GM18502 (cell line): ENCODE measurements around the gene RLBP1.
A peak's percentile ranks its signal among the peaks of the same experiment; 100 is the strongest.
"Not testable (repeated sequence)": the region's sequence is repeated elsewhere in the genome, so short reads cannot be mapped to it uniquely, and the experiment has no call there.

Experiments
- ATAC-seq: cut with Tn5 transposase; IDR thresholded peaks from one replicate; pipeline ENCODE4 v1.9.1; 2021; ENCODE audit warnings: mild to moderate bottlenecking; ENCODE audit not compliant: unreplicated experiment, poor library complexity

The RLBP1 gene

DNA sequence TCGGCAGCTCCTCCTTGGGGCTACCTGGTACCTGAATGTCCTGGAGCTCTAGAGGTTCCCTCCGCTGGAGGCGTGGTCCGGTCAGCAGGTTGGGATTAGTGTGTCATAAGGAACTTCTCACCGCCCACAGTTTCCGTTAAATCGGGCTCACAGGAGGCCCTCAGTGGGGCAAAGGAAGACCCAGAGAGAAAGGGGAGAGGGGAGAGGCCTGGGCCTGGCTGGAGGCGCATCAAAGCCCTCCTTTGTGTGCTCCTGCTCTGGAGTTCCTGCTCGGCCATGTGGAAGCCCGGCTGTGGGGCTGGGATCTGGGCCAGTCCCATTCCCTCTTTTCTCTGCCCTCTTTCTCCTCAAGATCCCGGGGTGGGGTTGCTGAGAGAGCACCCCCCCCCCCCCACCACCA lies at the start of gene RLBP1:
Gene RLBP1 (minus strand): TSS at position 37 of the 400 bp plus-strand sequence. CDS start 2,604 bp downstream, outside the sequence.
- ATAC-seq = no peak

DNA sequence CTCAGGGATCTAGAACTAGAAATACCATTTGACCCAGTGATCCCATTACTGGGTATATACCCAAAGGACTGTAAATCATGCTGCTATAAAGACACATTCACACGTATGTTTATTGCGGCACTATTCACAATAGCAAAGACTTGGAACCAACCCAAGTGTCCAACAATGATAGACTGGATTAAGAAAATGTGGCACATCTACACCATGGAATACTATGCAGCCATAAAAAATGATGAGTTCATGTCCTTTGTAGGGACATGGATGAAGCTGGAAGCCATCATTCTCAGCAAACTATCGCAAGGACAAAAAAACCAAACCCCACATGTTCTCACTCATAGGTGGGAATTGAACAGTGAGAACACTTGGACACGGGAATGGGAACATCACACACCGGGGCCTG lies 28.8 kb upstream of the RLBP1 start:
- ATAC-seq = not testable (repeated sequence)

DNA sequence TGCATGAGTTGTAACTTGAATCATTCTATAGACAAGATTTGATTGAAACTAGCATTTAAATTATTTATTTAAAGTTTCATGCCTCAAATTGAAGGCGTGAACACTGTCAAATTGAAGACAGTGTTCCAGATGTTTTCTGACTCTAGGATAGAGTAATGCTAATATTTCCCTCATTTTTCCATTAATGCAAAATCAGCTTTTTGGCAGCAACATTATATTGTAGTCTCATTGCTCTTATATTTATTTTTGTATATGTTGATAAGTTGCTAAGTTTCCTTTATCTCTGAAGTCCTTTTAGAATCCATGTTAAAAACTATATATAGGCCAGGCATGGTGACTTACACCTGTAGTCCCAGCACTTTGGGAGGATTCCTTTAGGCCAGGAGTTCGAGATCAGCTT lies 27.2 kb upstream of the RLBP1 start:
- no peak for ATAC-seq

DNA sequence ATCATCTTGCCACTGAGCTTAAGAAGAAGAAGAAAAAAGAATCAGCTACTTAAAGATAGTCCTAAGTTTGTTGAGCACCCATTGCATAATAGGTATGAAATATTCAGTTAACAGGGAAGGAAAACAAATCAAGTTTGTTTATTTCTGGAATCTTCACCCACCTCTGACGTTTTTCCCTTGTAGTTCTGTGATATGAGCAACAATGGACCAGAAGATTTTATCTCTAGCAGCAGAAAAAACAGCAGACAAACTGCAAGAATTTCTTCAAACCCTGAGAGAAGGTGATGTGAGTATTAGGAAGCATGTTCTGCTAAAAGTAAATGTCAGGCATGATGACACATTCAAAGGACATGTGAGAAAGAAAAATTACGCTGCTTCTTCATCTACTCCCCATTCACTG lies 26.1 kb upstream of the RLBP1 start:
- ATAC-seq = no peak

DNA sequence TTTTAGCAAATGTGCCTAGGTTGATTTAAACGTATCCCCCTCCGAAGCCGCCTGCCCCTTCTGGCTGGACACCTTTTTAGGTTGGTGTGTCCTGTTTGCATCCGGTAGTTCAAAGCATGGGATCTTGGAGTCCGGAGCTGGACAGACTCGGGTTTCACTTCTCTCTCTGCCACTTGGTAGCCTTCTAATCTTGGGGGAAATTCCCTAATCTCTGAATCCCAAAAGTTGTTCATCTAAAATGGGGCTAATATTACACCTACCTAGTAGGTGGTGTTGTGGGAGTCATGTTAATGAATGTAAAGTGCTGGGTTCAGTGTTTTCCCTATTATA lies 23.2 kb upstream of the RLBP1 start:
- peak; percentile 27 for ATAC-seq

DNA sequence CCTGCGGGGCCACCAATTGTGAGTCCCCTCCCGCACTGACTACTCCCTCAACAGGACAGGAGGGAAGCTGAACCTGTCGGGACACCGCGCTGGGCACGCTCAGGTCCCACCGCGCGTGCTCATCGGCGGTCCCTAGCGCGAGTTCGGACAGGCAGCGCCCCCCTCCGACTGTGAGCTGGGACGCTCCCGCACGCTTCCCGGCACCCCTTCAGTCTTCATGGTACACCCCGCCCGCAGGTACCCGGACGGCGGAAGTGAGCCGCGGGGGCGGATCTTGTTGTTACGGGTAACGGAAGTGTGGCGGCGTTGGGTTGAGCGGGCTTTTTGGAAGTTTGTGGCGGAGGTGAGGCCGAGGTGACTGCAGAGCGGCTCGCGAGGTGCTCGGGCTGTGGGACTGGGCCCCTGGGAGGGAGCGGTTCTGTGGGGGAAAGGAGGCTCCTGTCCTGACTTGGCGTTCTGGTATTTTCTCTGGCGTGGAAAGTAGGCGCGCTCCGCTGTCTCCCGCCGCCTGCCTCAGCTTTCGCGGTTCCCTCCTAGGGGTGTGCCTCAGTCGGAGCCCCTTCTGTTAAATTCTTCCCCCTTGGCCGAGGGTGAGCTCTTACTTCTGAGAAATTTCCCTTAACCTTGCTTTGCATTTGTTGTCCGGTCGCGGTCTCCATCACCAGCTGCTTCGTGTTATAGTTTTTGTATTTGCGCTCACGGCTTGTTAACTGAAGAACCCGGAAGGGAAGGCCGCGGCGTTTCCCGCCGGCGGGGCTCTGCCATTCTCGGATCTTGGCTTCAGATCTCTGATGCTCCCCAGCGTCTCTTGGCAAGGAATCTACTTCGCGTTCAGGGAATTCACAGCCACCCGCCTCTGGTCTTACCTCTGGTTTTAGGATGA lies 22.6 kb upstream of the RLBP1 start, which contains the start of gene FANCI:
Gene FANCI (plus strand): TSS at position 289 of the 883 bp plus-strand sequence. CDS start 3,669 bp downstream, outside the sequence.
- peak; percentile 96 for ATAC-seq

DNA sequence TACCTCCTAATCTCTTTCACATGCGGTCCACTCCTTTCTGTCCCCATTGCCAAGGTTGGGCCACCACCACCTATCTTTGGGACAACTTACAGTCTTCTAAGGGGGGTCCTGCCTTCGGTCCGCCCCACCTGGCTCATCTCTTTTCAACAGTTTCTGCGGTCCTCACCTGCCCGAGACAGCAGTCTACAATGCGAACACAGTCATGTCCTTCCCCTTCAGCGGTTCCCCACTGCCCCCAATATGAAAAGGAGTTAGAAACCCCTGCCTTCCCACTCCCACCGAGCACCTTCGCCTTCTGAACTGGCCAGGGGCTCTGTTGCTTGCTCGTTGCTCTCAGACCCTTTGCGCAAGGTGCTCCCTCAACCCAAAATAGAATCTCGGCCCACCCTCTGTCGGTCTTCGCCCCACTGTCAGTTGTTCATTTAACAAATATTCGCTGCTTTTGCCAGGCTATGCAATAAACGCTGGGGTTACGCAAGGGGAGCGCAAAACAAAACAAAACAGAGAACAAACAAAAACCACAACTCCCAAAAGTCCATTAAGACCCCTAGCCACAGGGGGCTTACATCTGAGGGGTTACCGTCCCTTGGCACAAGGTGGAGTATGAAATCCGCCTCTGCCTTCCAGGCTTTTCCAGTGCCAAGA lies 21.8 kb upstream of the RLBP1 start:
- ATAC-seq = no peak

GRCh38 chr15:89239883-89240810 lies 18.8 kb upstream of the RLBP1 start:
- ATAC-seq = not testable (repeated sequence)

- ATAC-seq = no peak
Observed at GRCh38 chr15:89231832-89232231, 10.5 kb upstream of the RLBP1 start.

DNA sequence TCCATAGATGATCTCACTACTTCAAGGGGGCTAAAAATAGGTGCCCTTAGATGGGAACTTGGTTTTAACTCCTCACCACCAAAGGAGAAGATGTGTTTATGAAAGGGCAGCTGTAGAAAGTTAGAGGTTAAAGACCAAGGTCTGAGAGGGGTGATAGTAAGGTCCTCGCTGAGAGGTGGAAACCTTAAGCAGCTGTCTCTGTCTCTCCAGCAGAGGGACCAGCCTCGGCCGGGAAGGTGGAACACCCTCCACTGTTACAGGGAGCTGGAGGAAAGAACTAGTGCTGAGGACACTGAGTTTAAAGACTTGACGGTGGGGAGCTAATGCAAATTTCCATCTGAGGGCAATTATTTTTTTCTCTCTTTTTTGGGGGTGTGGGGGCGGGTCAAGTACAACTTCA lies 8.9 kb upstream of the RLBP1 start:
- ATAC-seq = no peak

GRCh38 chr15:89227425-89227824 lies 6.0 kb upstream of the RLBP1 start:
- ATAC-seq = no peak

- no peak for ATAC-seq
Observed at GRCh38 chr15:89226359-89227221, 5.2 kb upstream of the RLBP1 start.

DNA sequence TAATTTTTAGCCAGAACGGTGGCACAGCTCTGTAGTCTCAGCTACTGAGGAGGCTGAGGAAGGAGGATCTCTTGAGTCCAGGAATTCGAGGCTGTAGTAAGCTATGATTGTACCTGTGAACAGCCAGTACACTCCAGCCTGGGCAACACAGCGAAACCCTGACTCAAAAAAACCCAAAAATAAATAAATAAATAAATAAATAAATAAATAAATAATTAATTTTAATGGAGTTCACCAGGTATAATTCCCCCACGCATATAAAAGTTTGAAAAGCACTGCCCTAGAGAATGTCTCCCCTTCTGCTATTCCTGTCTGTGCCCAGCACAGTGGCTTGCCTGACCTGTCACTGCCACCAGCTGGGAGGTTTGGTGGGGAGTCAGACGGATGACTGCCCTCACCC lies 4.2 kb upstream of the RLBP1 start:
- no peak for ATAC-seq

DNA sequence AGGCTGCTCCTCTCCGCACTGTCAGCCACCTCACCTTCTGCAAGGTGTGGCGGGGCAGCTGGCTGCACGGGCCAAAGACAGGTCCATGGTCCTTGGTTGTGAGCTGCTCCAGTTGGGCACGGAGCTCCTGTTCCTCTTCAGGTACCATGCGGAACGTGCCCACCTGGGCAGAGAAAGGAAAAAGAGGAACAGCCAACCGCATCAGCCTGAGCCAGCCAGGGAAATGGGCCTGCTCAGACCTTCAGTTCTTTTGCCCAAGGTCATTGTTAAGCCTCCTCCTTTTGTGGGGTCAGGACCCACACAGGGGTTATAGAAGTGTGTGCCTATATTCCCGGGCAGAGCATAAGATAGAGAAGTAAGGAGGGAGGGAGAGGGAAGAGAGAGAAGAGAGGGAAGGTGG lies 2.8 kb downstream of the RLBP1 start:
- no peak for ATAC-seq

- no peak for ATAC-seq
Observed at GRCh38 chr15:89217686-89218376, 3.5 kb downstream of the RLBP1 start.

GRCh38 chr15:89217031-89217430 lies 4.3 kb downstream of the RLBP1 start:
- no peak for ATAC-seq

DNA sequence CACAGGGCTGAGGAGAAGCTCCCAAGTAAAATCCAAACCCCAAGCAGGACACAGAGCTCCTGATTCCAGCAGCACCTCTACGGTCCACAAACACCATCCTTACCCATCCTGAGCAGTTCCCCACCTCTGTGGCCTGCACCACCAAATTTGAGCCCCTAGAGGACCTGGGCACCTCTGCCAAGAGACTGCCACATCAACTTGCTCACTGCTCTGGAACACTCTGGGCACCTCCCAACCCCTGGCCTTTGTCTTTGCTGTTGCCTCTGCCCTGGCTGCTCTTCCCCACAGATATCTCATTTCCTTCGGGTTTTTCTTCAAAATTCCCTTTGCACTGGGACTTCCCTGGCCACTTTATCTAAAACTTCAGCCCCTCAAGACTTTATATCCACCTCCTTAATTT lies 5.8 kb downstream of the RLBP1 start:
- no peak for ATAC-seq

- ATAC-seq = no peak
Observed at GRCh38 chr15:89211678-89212170, 9.7 kb downstream of the RLBP1 start.

- no peak for ATAC-seq
Observed at GRCh38 chr15:89209057-89209456, 12.3 kb downstream of the RLBP1 start.
